Subcutaneous abdominal adipose tissue (tissue), 5 donors: ENCODE results near the gene CYP46A1.

Source experiments
- H3K27ac ChIP-seq: one replicate; pipeline ENCODE4 v1.7.0; 2013; ENCODE audit warnings: low read depth, mild to moderate bottlenecking, inconsistent platforms, low read length, moderate library complexity
- H3K27me3 ChIP-seq, 5 donors: one replicate each; pipeline ENCODE4 v1.7.0; 2013; ENCODE audit warnings: low read length in 5 of 5, inconsistent platforms in 1 of 5; ENCODE audit not compliant: control insufficient read depth in 5 of 5, insufficient read depth in 4 of 5
- H3K36me3 ChIP-seq, 5 donors: one replicate each; pipeline ENCODE4 v1.7.0; 2013; ENCODE audit warnings: low read length in 5 of 5; ENCODE audit not compliant: control insufficient read depth in 5 of 5, insufficient read depth in 5 of 5
- H3K4me1 ChIP-seq, 5 donors: one replicate each; pipeline ENCODE4 v1.7.0; 2013; ENCODE audit warnings: low read length in 5 of 5, mild to moderate bottlenecking in 3 of 5, moderate library complexity in 1 of 5; ENCODE audit not compliant: control insufficient read depth in 5 of 5, insufficient read depth in 5 of 5
- H3K4me3 ChIP-seq, 5 donors: one replicate each; pipeline ENCODE4 v1.7.0; 2013; ENCODE audit warnings: low read length in 5 of 5, low read depth in 1 of 5
- H3K9ac ChIP-seq, 5 donors: one replicate each; pipeline ENCODE4 v1.7.0; 2013; ENCODE audit warnings: low read length in 5 of 5, mild to moderate bottlenecking in 4 of 5, moderate library complexity in 3 of 5
- H3K9me3 ChIP-seq, 5 donors: one replicate each; pipeline ENCODE4 v1.7.0; 2013; ENCODE audit warnings: low read length in 5 of 5; ENCODE audit not compliant: control insufficient read depth in 5 of 5
- donor health status: healthy.
- donor health status: healthy.
- donor health status: healthy.
- donor health status: healthy.
- donor health status: healthy.

Gene CYP46A1

DNA sequence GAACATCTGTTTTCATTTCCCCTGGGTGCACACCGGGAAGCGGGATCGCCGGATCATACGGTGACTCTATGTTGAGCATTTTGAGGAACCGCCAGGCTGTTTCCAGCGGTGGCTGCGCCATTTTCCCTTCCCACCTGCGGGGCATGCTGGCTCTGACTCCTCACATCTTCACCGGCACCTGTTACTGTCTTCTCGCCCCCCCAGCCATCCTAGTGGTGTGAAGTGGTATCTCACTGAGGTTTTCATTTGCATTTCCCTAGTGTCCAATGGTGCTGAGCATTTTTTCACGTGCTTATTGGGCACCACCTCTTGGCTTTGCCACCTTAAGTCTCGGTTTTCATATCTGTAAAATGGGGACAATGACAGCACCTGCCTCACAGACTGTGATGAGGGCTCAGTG, 65.0 kb downstream of the CYP46A1 start:
- no peak overlapping the region for H3K9ac ChIP-seq
- H3K36me3 ChIP-seq, result no peaks in the 10 kb centered on the region
- H3K27ac ChIP-seq, result no peak overlapping the region
- H3K4me3 ChIP-seq, result no peak overlapping the region
- no peaks in the 10 kb centered on the region for H3K9me3 ChIP-seq
- peaks cover 3 to 66% (median 49%) of the 10 kb centered on the region in 5 donors for H3K4me1 ChIP-seq
- peaks cover 0 to 36% (median 20%) of the 10 kb centered on the region in 5 donors for H3K27me3 ChIP-seq

DNA sequence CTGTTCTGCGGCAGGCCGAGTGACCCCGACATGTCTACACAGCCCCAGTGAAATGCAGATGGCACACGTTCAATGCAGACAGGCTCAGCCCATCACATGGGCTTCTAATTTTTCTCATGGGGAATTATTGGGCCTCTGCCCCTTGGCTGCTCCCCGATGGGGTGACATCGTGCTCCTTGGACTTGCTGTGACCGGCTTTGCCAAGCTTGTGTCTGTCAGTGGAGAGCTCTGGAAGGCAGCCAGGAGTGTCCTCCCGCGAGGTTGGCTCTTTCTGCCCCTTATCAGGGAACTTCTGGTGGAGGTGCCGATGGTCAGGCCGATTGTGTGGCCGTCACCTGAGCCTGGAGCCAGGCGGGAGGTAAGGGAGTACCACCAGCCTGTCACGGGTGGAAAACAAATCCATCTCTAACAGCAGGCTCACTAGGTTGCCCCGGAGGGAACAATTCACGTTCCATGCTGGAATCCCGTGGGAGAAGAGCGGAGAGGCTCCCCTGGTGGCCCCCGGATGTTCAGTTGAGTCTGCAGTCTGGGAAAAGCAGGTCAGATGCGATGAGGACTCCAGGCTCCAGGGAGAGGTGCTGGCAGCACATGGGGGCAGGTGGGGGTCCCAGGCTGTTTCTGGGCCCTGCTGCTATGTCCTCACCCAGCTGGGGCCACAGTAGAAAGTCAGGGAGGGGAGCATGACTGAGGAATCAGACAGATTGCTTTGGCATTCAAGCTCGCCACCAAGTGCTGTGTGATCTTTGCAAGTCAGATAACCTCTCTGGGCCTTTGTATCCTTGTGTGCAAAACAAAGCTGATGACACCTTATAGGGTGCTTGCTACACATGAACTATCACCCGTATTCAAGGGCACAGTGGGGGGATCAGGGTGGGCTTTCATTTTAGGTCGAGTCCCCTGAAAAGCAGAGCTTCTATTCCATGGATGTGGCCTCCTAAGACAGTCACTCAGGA, 65.9 kb downstream of the CYP46A1 start:
- H3K9me3 ChIP-seq, result no peaks in the 10 kb centered on the region
- H3K27ac ChIP-seq, result peak overlapping the region; percentile 24
- no peak overlapping the region for H3K4me3 ChIP-seq
- peaks cover 6 to 73% (median 49%) of the 10 kb centered on the region in 5 donors for H3K4me1 ChIP-seq
- H3K9ac ChIP-seq, result peak overlapping the region in 2 of 5 donors; percentile 13 to 23
- H3K36me3 ChIP-seq, result no peaks in the 10 kb centered on the region
- H3K27me3 ChIP-seq, result peaks cover 0 to 36% (median 20%) of the 10 kb centered on the region in 5 donors

- Histone ChIP-seq H3K4me3 (no peak overlapping the region), H3K27me3 (peaks cover 0 to 41% (median 20%) of the 10 kb centered on the region in 5 donors), H3K27ac (no peak overlapping the region), H3K9me3 (no peaks in the 10 kb centered on the region), H3K36me3 (no peaks in the 10 kb centered on the region), H3K4me1 (peaks cover 6 to 74% (median 46%) of the 10 kb centered on the region in 5 donors), H3K9ac (no peak overlapping the region)
These were observed 66.8 kb downstream of the CYP46A1 start for GRCh38 chr14:99750746-99751450.

DNA sequence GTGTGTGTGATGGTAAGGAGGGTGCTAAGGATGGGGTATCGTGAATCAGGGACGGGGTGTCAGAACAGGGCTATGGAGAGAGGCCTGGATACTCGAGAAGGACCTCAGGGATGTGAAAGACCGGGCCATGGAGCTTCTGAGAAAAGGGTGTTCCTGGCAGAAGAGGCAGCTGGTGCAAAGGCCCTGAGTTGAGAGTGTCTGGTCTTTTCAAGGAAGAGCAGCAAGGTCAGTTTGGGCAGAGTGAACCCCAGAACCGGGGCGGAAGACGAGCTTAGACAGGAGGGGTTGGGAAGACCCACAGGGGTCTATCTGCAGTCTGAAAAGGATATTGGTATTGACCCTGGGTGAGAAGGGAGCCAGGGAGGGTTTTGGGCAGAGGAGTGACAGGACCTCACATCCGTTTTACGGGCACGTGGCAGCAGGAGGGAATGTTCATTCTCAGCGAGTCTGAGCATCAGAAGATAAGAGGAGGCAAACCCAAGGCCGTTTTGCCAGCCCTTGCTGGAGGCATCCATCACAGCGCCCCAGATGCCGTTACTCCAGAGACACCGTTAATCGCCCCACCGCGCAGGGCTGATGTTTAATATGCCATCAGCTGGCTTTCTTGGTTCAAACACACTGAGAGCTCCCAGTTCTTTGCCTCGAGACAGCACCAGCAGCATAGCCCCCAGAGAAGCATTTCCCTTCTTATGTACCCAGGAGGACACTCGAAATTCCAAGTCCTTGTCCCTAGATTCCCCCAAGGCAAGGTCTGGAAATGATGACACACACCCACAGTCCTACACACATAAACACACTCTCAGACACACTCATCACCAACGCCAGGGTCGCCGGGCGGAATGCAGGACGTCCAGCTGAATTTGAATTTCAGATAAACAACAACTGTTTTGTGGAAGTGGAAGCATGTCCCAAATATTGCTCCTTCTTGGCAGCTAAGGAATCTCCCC, 67.7 kb downstream of the CYP46A1 start:
- Histone ChIP-seq H3K4me3 (no peak overlapping the region), H3K9ac (peak overlapping the region in 1 of 5 donors; percentile 17), H3K9me3 (no peaks in the 10 kb centered on the region), H3K27ac (no peak overlapping the region), H3K4me1 (peaks cover 10 to 74% (median 46%) of the 10 kb centered on the region in 5 donors), H3K36me3 (no peaks in the 10 kb centered on the region), H3K27me3 (peaks cover 0 to 34% (median 20%) of the 10 kb centered on the region in 5 donors)

DNA sequence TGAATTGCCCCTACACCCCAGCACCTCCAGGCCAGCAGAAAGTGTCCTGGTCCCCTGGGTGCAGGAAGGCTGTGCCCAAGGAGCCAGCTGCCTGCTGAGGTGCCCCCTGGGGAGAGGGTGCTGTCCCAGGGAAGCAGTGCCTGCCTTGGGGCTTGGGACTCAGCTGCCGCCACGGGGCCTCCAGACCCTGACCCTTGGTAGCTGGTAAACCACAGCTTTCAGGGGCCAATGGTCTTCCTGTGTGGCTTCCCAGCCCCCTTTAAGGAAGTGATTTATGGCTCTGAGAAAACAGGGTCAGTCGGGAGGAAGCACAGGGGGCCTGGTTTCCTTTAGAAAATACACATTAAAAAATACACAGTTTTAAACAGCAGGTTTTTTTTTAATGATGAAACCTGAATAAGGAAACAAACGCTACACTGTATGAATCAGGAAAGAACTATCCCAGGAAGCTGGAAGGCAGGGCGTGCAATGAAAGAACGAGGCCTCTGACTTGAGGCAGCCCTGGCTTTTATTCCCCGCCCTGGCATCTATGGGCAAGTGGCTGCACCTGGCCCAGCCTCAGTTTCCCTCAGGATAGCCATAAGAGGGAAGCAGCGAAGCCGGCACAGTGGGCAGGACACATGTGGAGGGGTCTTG, 68.5 kb downstream of the CYP46A1 start:
- peaks cover 10 to 67% (median 45%) of the 10 kb centered on the region in 5 donors for H3K4me1 ChIP-seq
- H3K9ac ChIP-seq, result no peak overlapping the region
- H3K27ac ChIP-seq, result no peak overlapping the region
- no peaks in the 10 kb centered on the region for H3K9me3 ChIP-seq
- no peak overlapping the region for H3K4me3 ChIP-seq
- H3K36me3 ChIP-seq, result no peaks in the 10 kb centered on the region
- H3K27me3 ChIP-seq, result peaks cover 0 to 31% (median 20%) of the 10 kb centered on the region in 5 donors

GRCh38 chr14:99753225-99754140, 69.4 kb downstream of the CYP46A1 start:
- Histone ChIP-seq H3K4me3 (no peak overlapping the region), H3K9ac (peak overlapping the region in 1 of 5 donors; percentile 61), H3K36me3 (no peaks in the 10 kb centered on the region), H3K27ac (no peak overlapping the region), H3K4me1 (peaks cover 14 to 64% (median 50%) of the 10 kb centered on the region in 5 donors), H3K9me3 (no peaks in the 10 kb centered on the region), H3K27me3 (peaks cover 0 to 31% (median 20%) of the 10 kb centered on the region in 5 donors)

DNA sequence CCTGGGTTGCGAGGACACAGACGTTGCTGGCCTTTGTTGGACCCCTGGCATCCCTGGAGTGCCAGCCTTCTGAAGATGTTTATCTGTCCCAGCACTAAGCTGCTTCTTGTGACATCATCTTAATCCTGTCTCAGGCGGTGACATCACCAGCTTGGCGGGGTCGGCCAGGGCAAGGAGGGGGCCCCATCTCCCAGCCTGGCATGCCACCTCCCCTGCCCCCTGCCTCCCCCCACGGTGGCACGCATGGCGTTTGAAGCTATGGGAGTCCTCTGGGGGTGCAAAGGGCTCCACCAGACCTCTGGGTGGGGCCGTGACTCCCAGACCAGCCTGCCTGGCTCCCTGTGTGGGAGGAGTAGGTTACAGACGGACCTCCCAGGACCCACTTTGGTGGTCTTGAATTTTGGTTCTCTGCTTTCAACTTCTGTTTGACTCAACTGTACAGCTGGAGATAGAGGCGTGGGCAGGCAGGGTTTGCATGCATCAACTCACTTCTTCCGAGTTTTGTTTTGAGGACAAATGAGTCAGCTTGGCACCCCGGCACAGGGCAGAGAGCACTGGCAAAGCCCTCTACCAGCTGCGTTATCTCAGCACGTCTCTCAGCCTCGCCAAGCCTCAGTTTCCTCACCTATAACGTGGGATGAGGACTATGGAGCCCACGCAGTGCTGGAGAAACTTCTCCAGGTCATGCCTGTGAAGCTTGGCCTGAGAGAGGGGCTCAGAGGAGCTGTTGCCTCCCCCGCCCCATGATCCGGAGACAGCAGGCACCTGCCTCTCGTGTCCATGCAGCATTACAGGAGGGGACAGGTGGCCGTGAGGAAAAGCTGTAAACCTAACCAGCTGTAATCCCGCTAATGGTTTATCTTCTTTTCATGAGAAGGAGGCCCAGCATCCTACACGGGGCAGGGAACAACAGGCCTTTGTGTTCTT, 70.3 kb downstream of the CYP46A1 start:
- no peak overlapping the region for H3K9ac ChIP-seq
- H3K9me3 ChIP-seq, result no peaks in the 10 kb centered on the region
- H3K27ac ChIP-seq, result no peak overlapping the region
- H3K4me3 ChIP-seq, result no peak overlapping the region
- peaks cover 0 to 28% (median 14%) of the 10 kb centered on the region in 5 donors for H3K27me3 ChIP-seq
- no peaks in the 10 kb centered on the region for H3K36me3 ChIP-seq
- H3K4me1 ChIP-seq, result peaks cover 14 to 70% (median 56%) of the 10 kb centered on the region in 5 donors

DNA sequence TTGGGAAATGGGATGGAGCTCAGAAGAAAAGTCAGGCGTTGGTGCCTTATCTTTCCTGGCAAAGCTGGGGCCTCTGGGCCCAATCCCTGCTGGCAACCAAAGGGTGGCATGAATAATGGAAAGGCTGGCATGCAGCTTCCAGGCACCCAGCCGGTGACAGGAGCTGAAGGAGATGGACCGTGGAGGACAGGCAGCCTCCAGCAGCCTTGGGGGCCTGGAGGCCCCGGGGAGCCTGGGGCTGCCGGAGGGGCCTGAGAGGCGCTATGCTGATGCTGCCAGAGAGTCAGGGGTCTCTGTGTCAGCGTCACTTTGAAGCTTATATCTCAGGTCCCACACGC, 70.9 kb downstream of the CYP46A1 start:
- no peak overlapping the region for H3K9ac ChIP-seq
- no peaks in the 10 kb centered on the region for H3K36me3 ChIP-seq
- peaks cover 12 to 67% (median 51%) of the 10 kb centered on the region in 5 donors for H3K4me1 ChIP-seq
- no peaks in the 10 kb centered on the region for H3K9me3 ChIP-seq
- H3K27me3 ChIP-seq, result peaks cover 0 to 28% (median 11%) of the 10 kb centered on the region in 5 donors
- H3K27ac ChIP-seq, result no peak overlapping the region
- H3K4me3 ChIP-seq, result no peak overlapping the region
